Stimulated activated CD4-positive, alpha-beta T cell treated with anti-CD3 and anti-CD28 coated beads, Interleukin-15, amount 100 ng/mL, for 48 hours (primary cell): ENCODE results near the gene PSMC3IP.
A peak's percentile ranks its signal among the peaks of the same experiment; 100 is the strongest.

Source experiments
- DNase-seq, 2 donors: peaks; one replicate each; pipeline ENCODE4 v3.0.0-alpha.2; 2020; ENCODE audit warnings: low read depth in 2 of 2

PSMC3IP gene

DNA sequence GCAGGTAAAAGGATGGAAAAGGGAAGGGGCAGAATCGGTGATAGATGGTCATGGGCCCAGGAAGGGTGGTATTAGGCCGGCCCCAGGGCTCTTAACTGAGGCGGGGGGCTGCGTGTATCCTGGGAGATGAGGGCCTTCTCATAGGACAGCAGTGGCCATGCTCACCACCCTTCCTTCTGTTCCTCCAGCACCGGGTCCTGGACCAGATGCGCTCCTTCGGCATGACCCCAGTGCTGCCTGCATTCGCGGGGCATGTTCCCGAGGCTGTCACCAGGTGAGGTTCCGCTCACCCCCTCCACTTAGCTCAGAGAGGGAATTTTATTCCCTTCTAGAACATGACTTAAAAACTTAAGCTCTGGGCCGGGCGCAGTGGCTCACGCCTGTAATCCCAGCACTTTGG lies 39.0 kb downstream of the PSMC3IP start:
- no peak for DNase-seq

DNA sequence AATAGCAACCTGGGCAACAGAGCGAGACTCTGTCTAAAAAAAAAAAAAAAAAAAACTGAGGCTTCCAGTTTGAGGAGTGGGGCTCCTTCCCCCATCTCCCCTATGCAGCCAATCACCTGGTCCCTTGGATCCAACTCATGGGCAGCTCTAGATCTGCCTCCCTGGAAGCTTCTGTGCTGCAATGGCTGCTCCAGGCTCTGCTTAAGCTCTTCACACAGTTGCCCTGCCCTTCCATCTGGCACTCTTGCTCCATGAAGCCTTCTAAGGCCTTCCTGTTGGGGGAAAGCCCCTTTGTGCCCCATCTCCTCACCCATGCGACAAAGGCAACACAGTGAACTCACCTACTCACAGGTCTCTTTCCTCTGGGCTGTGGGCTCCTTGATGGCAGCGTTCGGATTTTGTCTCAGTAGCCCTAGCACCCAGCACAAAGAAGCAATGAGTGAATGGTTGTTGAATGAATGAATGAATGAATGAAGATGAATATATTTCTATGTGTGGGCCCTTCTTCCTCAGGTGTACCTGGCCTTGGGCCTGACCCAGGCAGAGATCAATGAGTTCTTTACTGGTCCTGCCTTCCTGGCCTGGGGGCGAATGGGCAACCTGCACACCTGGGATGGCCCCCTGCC lies 39.6 kb downstream of the PSMC3IP start:
- DNase-seq = no peak

GRCh38 chr17:42537156-42537805 lies 40.2 kb downstream of the PSMC3IP start:
- no peak for DNase-seq

GRCh38 chr17:42536372-42537155 lies 41.0 kb downstream of the PSMC3IP start:
- peak; percentile 54 to 71 for DNase-seq

GRCh38 chr17:42536048-42536371 lies 41.5 kb downstream of the PSMC3IP start, which contains the start of gene NAGLU:
NAGLU (plus strand) TSS chr17:42536241; CDS start chr17:42536273, 32 bp downstream.
- peak; percentile 75 to 85 for DNase-seq

GRCh38 chr17:42535155-42536047 lies 42.1 kb downstream of the PSMC3IP start:
- DNase-seq = no peak

- DNase-seq = peak in 1 of 2 donors; percentile 25
These were observed 45.8 kb downstream of the PSMC3IP start for GRCh38 chr17:42531455-42532354.

GRCh38 chr17:42530952-42531454 lies 46.5 kb downstream of the PSMC3IP start:
- no peak for DNase-seq

GRCh38 chr17:42529061-42529460 lies 48.5 kb downstream of the PSMC3IP start:
- no peak for DNase-seq

GRCh38 chr17:42527932-42528331 lies 49.6 kb downstream of the PSMC3IP start:
- no peak for DNase-seq

DNA sequence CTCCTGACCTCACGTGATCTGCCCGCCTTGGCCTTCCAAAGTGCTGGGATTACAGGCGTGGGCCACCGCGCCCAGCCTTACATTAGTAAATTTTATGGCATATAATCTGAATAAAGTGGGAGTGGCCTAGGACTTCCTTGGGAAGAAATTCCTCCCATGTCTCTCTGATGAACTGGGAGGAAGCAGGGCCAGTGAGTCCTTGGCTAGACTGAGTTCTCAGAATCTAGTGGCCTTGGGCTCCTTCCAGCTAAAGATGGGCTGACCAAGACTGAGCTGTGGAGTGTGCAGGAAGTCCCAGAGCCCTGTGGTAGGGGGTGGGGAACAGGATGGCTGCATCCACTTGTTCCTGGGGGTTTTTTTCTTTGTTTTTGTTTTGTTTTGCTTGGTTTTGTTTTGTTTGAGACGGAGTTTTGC lies 51.5 kb downstream of the PSMC3IP start:
- DNase-seq = no peak

- DNase-seq = no peak
These were observed 52.3 kb downstream of the PSMC3IP start for GRCh38 chr17:42525221-42525620.

DNA sequence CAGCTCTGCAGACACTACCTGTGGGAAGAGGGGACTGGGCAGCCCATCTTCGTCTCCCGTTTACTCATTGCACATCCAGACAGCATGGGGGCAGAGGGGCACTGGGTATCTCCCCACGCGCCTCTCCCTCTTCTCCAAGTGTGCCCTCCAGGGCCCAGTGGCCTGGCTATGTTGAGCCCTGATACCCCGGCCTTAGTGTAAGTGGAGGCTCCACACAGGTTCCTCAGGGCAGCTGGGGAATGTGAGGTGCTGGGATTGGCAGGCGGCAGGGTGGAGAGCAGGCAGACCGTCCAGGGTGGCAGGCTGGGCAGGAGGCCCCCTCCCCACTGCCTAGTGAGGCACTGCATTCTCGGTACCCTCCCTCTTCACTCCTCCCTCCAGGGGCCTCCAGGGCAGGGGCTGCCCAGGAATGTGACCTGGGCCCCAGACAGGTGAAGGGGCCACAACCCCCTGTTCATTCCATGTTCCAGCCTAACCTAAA lies 54.7 kb downstream of the PSMC3IP start:
- DNase-seq = no peak
